Stomach (tissue), 9 donors: ENCODE data around the gene EYA2. TPM values are rescaled to one million over a fixed set of nuclear protein-coding genes. Genes with fewer than 3 reads are reported as not detected.

Source experiments
- DNase-seq, 2 donors: peaks; one replicate each; pipeline versions ENCODE4 v3.0.0 to v3.0.0-alpha.2; 2013 to 2019
- H3K27ac ChIP-seq, 5 donors: fragments of 200-600 bp in 4 of 5; sonication (generic) in 4 of 5; one replicate each; pipeline ENCODE4 v1.5.1; 2013 to 2019; ENCODE audit warnings: mild to moderate bottlenecking in 1 of 5, moderate library complexity in 1 of 5
- H3K27me3 ChIP-seq, 3 donors: fragments of 200-600 bp; sonication (generic); one replicate each; pipeline ENCODE4 v1.5.1; 2017 to 2019; ENCODE audit warnings: mixed run types in 1 of 3
- H3K36me3 ChIP-seq, 4 donors: fragments of 200-600 bp; sonication (generic); 1 replicate in 3 of 4; 2 replicates in 1 of 4; pipeline ENCODE4 v1.5.1; 2016 to 2019
- H3K4me1 ChIP-seq, 4 donors: fragments of 200-600 bp; sonication (generic); one replicate each; pipeline ENCODE4 v1.5.1; 2016 to 2019
- H3K4me3 ChIP-seq, 4 donors: fragments of 200-600 bp; sonication (generic) in 3 of 4; one replicate each; pipeline ENCODE4 v1.5.1; 2016 to 2019; ENCODE audit warnings: mild to moderate bottlenecking in 1 of 4
- H3K9me3 ChIP-seq, 4 donors: fragments of 200-600 bp; sonication (generic); one replicate each; pipeline ENCODE4 v1.5.1; 2016 to 2019
- EP300 ChIP-seq: sonication (generic); formaldehyde crosslinking; IDR thresholded peaks from one replicate; pipeline ENCODE4 v1.6.1; 2017; ENCODE audit warnings: antibody characterized with exemption
- POLR2A ChIP-seq, 4 donors: fragments of 450-650 bp; IDR thresholded peaks; one replicate each; pipeline ENCODE4 v1.6.1; 2016; ENCODE audit warnings: antibody characterized with exemption in 4 of 4, control low read depth in 2 of 4, mild to moderate bottlenecking in 1 of 4, moderate library complexity in 1 of 4
- POLR2AphosphoS5 ChIP-seq, 3 donors: sonication (generic); formaldehyde crosslinking; IDR thresholded peaks; one replicate each; pipeline ENCODE4 v1.6.1; 2016; ENCODE audit warnings: antibody characterized with exemption in 3 of 3
- WGBS, 5 donors: extraction: QIAGEN DNeasy Blood & Tissue Kit in 3 of 5; methylation state at CpG; one replicate each; pipeline versions ENCODE4 v1.1.5 to v1.1.7; 2013 to 2018; 5-methylcytosine and 5-hydroxymethylcytosine counted together
- intact Hi-C: fragments of 100-400 bp; cut with DNase I; formaldehyde crosslinking; loops from one replicate; pipeline ENCODE4 v1.15.1; 2023; ENCODE audit warnings: low total_unique reads
- polyA plus RNA-seq, 3 donors: library from polyadenylated mRNA; stranded (reverse); fragments of 200-250 nt; gene quantifications; one replicate each; pipeline ENCODE4 v1.2.3, GENCODE V29; 2013
- total RNA-seq, 5 donors: library from RNA; depleted of rRNA; stranded (reverse); fragments of >200 nt; gene quantifications; one replicate each; pipeline versions ENCODE4 v1.1.0 to v1.2.3, GENCODE V29; 2014 to 2016
- TF ChIP-seq, protein P1 (sequence below), 7 experiments: fragments of 450-650 bp in 4 of 7; fragments of 200-600 bp in 3 of 7; sonication (generic) in 3 of 7; IDR thresholded peaks; one replicate each; pipeline ENCODE4 v1.5.1; 2016 to 2019; ENCODE audit warnings: antibody characterized with exemption in 7 of 7, control low read depth in 2 of 7, mild to moderate bottlenecking in 1 of 7
- donor health status: healthy with polysubstance abuse.
- donor health status: Bipolar disorder and iron deficiency.
- donor health status: healthy.

Gene EYA2
- total and polyA plus RNA-seq, 8 donors: 1.8 to 86.2 (median 5.5) TPM

DNA sequence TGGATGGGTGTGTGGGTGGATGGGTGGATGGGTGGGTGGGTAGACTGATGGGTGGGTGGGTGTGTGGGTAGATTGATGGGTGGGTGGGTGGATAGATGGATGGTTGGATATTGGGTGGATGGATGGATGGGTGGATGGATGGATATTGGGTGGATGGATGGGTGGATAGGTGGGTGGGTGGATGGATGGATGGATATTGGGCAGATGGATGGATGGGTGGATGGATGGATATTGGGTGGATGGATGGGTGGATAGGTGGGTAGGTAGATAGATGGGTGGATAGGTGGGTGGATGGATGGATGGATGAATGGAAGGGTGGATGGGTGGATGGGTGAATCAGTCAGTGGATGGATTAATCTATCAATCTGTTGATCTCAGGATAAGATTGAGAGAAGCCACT is 284.6 kb downstream of the EYA2 start:
- intact Hi-C loops: no loop called here
- Histone ChIP-seq H3K27me3 (no peaks in the 10 kb centered on the region), H3K4me1 (peaks cover 0 to 9% (median 6%) of the 10 kb centered on the region in 4 donors), H3K9me3 (no peaks in the 10 kb centered on the region), H3K27ac (no peak overlapping the region), H3K4me3 (no peak overlapping the region), H3K36me3 (peaks cover 0 to 20% (median 8%) of the 10 kb centered on the region in 4 donors)
- TF ChIP-seq POLR2A (IDR thresholded peaks at IDR 0.05) (no peak), EP300 (no peak), POLR2AphosphoS5 (IDR thresholded peaks at IDR 0.05) (no peak)
- TF ChIP-seq, protein P1, sequence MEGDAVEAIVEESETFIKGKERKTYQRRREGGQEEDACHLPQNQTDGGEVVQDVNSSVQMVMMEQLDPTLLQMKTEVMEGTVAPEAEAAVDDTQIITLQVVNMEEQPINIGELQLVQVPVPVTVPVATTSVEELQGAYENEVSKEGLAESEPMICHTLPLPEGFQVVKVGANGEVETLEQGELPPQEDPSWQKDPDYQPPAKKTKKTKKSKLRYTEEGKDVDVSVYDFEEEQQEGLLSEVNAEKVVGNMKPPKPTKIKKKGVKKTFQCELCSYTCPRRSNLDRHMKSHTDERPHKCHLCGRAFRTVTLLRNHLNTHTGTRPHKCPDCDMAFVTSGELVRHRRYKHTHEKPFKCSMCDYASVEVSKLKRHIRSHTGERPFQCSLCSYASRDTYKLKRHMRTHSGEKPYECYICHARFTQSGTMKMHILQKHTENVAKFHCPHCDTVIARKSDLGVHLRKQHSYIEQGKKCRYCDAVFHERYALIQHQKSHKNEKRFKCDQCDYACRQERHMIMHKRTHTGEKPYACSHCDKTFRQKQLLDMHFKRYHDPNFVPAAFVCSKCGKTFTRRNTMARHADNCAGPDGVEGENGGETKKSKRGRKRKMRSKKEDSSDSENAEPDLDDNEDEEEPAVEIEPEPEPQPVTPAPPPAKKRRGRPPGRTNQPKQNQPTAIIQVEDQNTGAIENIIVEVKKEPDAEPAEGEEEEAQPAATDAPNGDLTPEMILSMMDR (IDR thresholded peaks at IDR 0.05): no peak
- no peak for DNase-seq

DNA sequence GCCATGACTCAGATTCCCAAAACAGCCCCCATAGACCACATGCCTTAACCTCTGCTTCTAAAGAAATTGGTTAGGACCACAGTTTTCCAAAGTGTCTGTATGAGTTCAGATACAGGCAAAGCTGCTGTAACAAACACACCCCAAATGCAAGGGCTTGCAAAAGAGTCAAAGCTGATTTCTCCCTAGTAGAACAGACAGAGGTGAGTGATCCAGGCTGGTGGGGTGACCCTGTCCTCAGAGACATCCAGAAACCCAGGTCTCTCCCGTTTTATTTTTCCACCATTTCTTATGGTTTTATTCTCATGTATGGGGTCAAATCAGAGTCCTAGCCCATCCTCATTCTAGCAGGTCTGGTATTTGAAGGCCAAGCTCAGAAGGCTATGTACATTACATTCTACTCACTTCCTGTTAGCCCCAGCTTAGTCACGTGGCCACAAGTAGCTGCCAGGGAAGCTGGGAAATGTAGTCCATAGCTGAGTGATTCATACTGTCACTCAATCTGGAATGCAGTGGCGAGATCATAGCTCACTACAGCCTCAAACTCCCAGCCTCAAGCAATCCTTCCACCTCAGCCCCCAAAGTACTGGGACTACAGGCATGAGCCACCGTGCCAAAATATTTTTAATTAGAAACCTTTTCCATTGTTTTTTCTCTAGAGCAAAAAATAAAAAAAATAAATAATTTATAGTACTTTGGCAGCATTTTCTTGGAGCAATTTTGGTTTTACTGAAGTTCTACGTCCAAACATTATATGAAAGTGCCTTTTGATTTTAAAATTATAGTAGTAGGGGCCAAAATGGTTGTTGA is 286.6 kb downstream of the EYA2 start:
- Histone ChIP-seq H3K4me1 (no peaks in the 10 kb centered on the region), H3K36me3 (peaks cover 0 to 20% (median 8%) of the 10 kb centered on the region in 4 donors), H3K27ac (no peak overlapping the region), H3K4me3 (no peak overlapping the region), H3K27me3 (no peaks in the 10 kb centered on the region), H3K9me3 (no peaks in the 10 kb centered on the region)
- TF ChIP-seq, protein P1 (IDR thresholded peaks at IDR 0.05): no peak
- peak in 1 of 3 donors; percentile 57 for TF ChIP-seq POLR2AphosphoS5 (IDR thresholded peaks at IDR 0.05)
- DNase-seq: peak; percentile 40 to 54
- 69 to 81% (median 80%) methylated on average over 5 of the region's 5 CpGs for WGBS, 5 donors
- intact Hi-C loops: no loop called here

DNA sequence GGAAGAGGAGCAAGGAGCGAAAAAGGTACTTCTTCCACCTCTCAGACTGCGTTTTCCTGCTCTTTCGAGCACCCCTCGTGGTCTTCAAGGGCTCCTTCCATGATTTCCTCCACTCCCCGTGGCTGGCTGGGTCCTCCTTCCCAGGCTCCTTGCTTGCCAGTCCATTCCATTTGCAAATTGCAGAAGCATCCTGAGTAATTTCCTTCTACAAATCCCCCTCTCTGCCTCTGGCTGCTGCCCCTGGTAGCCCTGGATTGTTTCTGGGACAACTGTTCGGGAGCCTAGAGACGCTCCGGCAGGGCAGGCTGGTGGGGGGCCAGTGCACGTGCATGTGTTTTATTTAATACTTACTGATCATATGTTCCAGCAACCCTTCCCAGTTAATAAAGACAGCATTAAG is 288.7 kb downstream of the EYA2 start:
- Histone ChIP-seq H3K27me3 (peaks cover 0 to 4% (median 0%) of the 10 kb centered on the region in 3 donors), H3K4me3 (no peak overlapping the region), H3K27ac (no peak overlapping the region), H3K36me3 (peaks cover 0 to 20% (median 9%) of the 10 kb centered on the region in 4 donors), H3K9me3 (no peaks in the 10 kb centered on the region), H3K4me1 (no peaks in the 10 kb centered on the region)
- intact Hi-C loops: no loop called here
- no peak for DNase-seq
- TF ChIP-seq POLR2A (IDR thresholded peaks at IDR 0.05): no peak
- TF ChIP-seq, protein P1 (IDR thresholded peaks at IDR 0.05): no peak
- TF ChIP-seq EP300: no peak
- no peak for TF ChIP-seq POLR2AphosphoS5 (IDR thresholded peaks at IDR 0.05)
- WGBS, 5 donors: 61 to 79% (median 74%) methylated on average over 9 of the region's 9 CpGs

DNA sequence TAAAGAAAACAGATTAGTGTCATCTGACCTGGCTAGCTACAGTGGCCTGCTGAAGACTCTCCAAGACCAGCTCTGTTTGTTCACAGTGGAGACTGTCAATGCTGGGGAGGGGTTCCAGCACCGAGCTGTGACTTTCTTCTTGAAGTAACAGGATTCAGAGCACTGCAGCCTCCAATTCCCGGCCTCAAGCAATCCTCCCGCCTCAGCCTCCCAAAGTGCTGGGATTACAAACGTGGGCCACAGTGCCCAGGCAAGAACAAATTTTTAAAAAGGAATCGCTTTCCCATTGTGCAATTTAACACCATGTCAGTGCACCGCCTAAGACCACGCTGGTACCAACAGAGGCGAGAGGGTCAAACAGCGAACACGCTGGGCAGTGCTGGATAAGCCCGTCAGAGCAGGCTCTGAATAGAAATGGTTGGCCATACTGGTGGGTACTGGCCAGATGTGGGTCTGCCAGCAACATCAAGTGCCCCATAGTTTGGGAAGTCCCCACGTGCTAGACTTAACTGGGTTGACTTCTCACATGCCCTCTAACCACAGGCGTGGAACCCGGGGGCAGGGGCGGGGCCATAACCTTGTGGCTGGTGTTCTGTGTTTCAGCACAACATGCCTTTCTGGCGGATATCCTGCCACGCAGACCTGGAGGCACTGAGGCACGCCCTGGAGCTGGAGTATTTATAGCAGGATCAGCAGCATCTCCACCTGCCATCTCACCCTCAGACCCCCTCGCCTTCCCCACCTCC is 293.0 kb downstream of the EYA2 start:
- Histone ChIP-seq H3K4me1 (no peaks in the 10 kb centered on the region), H3K4me3 (no peak overlapping the region), H3K36me3 (peaks cover 0 to 15% (median 5%) of the 10 kb centered on the region in 4 donors), H3K27me3 (peaks cover 0 to 12% (median 0%) of the 10 kb centered on the region in 3 donors), H3K27ac (no peak overlapping the region), H3K9me3 (no peaks in the 10 kb centered on the region)
- TF ChIP-seq EP300 (no peak), POLR2A (IDR thresholded peaks at IDR 0.05) (no peak), POLR2AphosphoS5 (IDR thresholded peaks at IDR 0.05) (no peak)
- TF ChIP-seq, protein P1 (IDR thresholded peaks at IDR 0.05): no peak
- DNase-seq: no peak
- 75 to 83% (median 81%) methylated on average over 18 to 19 of the region's 19 CpGs for WGBS, 5 donors
- intact Hi-C loops: no loop called here
